Activated T-cell treated with anti-CD3 and anti-CD28 coated beads for 1 hour (primary cell): ENCODE results near the gene TMEM108.

Experiments
- DNase-seq: peaks from one replicate; pipeline ENCODE4 v3.0.0-alpha.2; 2020; ENCODE audit warnings: low read depth

TMEM108 gene

GRCh38 chr3:133054586-133054985, 16.4 kb downstream of the TMEM108 start:
- no peak for DNase-seq

GRCh38 chr3:133055339-133055738, 17.1 kb downstream of the TMEM108 start:
- DNase-seq = no peak

- DNase-seq = no peak
Observed at GRCh38 chr3:133058243-133058642, 20.1 kb downstream of the TMEM108 start.

GRCh38 chr3:133058831-133059230, 20.6 kb downstream of the TMEM108 start:
- no peak for DNase-seq

GRCh38 chr3:133065193-133065961, 27.2 kb downstream of the TMEM108 start:
- DNase-seq = no peak

- DNase-seq = no peak
Observed at GRCh38 chr3:133066026-133066425, 27.8 kb downstream of the TMEM108 start.

- DNase-seq = no peak
Observed at GRCh38 chr3:133069556-133070286, 31.5 kb downstream of the TMEM108 start.

GRCh38 chr3:133074977-133075376, 36.8 kb downstream of the TMEM108 start:
- no peak for DNase-seq

GRCh38 chr3:133077688-133078087, 39.5 kb downstream of the TMEM108 start:
- DNase-seq = no peak

GRCh38 chr3:133079621-133080020, 41.4 kb downstream of the TMEM108 start:
- no peak for DNase-seq

GRCh38 chr3:133081016-133081415, 42.8 kb downstream of the TMEM108 start:
- DNase-seq = no peak

- DNase-seq = no peak
Observed at GRCh38 chr3:133083395-133083794, 45.2 kb downstream of the TMEM108 start.

- no peak for DNase-seq
Observed at GRCh38 chr3:133089906-133090485, 51.8 kb downstream of the TMEM108 start.

- DNase-seq = no peak
Observed at GRCh38 chr3:133092681-133093080, 54.5 kb downstream of the TMEM108 start.

GRCh38 chr3:133093366-133093765, 55.2 kb downstream of the TMEM108 start:
- DNase-seq = no peak

- no peak for DNase-seq
Observed at GRCh38 chr3:133096900-133097613, 58.9 kb downstream of the TMEM108 start.

- DNase-seq = no peak
Observed at GRCh38 chr3:133103706-133104105, 65.5 kb downstream of the TMEM108 start.

- DNase-seq = no peak
Observed at GRCh38 chr3:133106169-133106568, 68.0 kb downstream of the TMEM108 start.

GRCh38 chr3:133112666-133113065, 74.5 kb downstream of the TMEM108 start:
- DNase-seq = no peak

- DNase-seq = no peak
Observed at GRCh38 chr3:133113526-133113925, 75.3 kb downstream of the TMEM108 start.

GRCh38 chr3:133113927-133114597, 75.9 kb downstream of the TMEM108 start:
- no peak for DNase-seq

- DNase-seq = no peak
Observed at GRCh38 chr3:133115176-133115575, 77.0 kb downstream of the TMEM108 start.
